ENCODE measurements around the gene MICAL2. TPM values are rescaled to one million over a fixed set of nuclear protein-coding genes. Genes with fewer than 3 reads are reported as not detected.

Gene MICAL2
- total RNA-seq, 1 donor from 2014 or later = 4.4 TPM

DNA sequence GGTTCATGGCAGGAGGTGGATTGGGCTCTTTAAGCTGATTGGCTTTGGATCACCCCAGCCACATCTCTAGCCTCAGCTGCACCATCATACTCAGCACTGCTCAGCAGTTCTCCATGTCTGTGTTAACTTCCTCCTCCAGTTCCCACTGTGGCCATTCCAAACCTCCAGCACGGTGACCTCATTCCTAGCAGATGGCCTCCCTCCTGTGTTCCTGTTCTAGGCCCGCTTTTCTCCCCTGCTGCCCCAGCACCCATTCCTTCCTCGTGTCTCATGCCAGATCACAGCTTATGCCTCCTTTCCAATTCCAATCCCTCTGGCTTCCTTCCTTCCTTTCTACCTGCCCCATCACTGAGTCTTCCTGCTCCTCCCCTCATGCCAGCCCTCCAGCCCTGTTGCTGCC, 96.1 kb downstream of the MICAL2 start:
- H3K27ac Mint-ChIP-seq (ENCODE audit: unreplicated experiment) = no peak overlapping the region
- H3K9me3 Mint-ChIP-seq (ENCODE audit: unreplicated experiment) = peaks cover 3% of the 10 kb centered on the region
- H3K4me3 Mint-ChIP-seq (ENCODE audit: unreplicated experiment) = no peak overlapping the region
- H3K36me3 Mint-ChIP-seq (ENCODE audit: unreplicated experiment) = no peaks in the 10 kb centered on the region
- H3K4me1 Mint-ChIP-seq (ENCODE audit: low read depth, unreplicated experiment) = no peaks in the 10 kb centered on the region
- peaks cover 7% of the 10 kb centered on the region for H3K27me3 Mint-ChIP-seq (ENCODE audit: unreplicated experiment)
- no peak for DNase-seq
- no peak for TF ChIP-seq CTCF (IDR thresholded peaks at IDR 0.05; ENCODE audit: partially characterized antibody, unreplicated experiment)

DNA sequence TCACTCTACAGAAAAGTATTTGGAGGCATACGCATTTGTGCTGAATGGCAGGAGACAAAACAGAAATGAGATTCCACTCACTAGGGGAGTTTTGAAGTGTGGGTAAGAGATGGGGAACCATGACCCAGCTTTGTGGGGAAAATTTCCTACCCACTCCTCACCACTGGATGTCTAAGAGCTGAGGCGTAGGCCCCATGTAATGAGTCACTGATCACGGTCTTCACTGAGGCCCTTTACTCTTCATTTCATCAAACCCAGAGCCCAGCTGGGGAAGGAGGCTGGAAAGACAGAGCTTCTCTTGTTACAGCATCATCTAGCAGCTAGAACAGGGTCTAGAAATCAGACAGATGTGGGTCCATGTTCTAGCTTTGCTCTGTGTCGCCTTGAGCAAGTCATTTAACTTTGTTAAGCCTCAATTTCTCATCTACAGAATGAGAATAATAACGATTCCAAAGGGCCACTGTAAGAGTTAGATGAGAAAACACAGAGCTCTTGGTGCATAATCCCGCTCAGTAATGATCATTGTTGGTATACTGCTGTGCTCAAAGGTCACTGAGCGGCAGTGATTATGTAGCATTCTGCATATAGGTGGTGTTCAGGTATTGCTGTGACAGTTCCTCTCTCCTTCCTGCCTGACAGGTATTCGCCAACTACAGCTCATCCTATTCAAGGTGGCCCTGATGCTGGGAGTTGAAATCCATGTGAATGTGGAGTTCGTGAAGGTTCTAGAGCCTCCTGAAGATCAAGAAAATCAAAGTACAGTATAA, 97.2 kb downstream of the MICAL2 start:
- no peaks in the 10 kb centered on the region for H3K36me3 Mint-ChIP-seq (ENCODE audit: unreplicated experiment)
- H3K9me3 Mint-ChIP-seq (ENCODE audit: unreplicated experiment) = peaks cover 3% of the 10 kb centered on the region
- TF ChIP-seq CTCF (IDR thresholded peaks at IDR 0.05; ENCODE audit: partially characterized antibody, unreplicated experiment) = no peak
- H3K27ac Mint-ChIP-seq (ENCODE audit: unreplicated experiment) = no peak overlapping the region
- peaks cover 7% of the 10 kb centered on the region for H3K27me3 Mint-ChIP-seq (ENCODE audit: unreplicated experiment)
- DNase-seq = no peak
- H3K4me1 Mint-ChIP-seq (ENCODE audit: low read depth, unreplicated experiment) = no peaks in the 10 kb centered on the region
- no peak overlapping the region for H3K4me3 Mint-ChIP-seq (ENCODE audit: unreplicated experiment)

GRCh38 chr11:12209096-12209495, 98.7 kb downstream of the MICAL2 start:
- Mint-ChIP-seq H3K4me1 (ENCODE audit: low read depth, unreplicated experiment) (no peaks in the 10 kb centered on the region), H3K36me3 (ENCODE audit: unreplicated experiment) (no peaks in the 10 kb centered on the region), H3K9me3 (ENCODE audit: unreplicated experiment) (peaks cover 3% of the 10 kb centered on the region), H3K27me3 (ENCODE audit: unreplicated experiment) (peaks cover 8% of the 10 kb centered on the region), H3K27ac (ENCODE audit: unreplicated experiment) (no peak overlapping the region), H3K4me3 (ENCODE audit: unreplicated experiment) (no peak overlapping the region)
- TF ChIP-seq CTCF (IDR thresholded peaks at IDR 0.05; ENCODE audit: partially characterized antibody, unreplicated experiment) = no peak
- no peak for DNase-seq

GRCh38 chr11:12210200-12210599, 99.8 kb downstream of the MICAL2 start:
- H3K4me1 Mint-ChIP-seq (ENCODE audit: low read depth, unreplicated experiment) = peaks cover under 1% of the 10 kb centered on the region
- H3K27ac Mint-ChIP-seq (ENCODE audit: unreplicated experiment) = no peak overlapping the region
- no peak for DNase-seq
- TF ChIP-seq CTCF (IDR thresholded peaks at IDR 0.05; ENCODE audit: partially characterized antibody, unreplicated experiment) = no peak
- H3K27me3 Mint-ChIP-seq (ENCODE audit: unreplicated experiment) = peaks cover 8% of the 10 kb centered on the region
- peaks cover 3% of the 10 kb centered on the region for H3K9me3 Mint-ChIP-seq (ENCODE audit: unreplicated experiment)
- H3K36me3 Mint-ChIP-seq (ENCODE audit: unreplicated experiment) = no peaks in the 10 kb centered on the region
- H3K4me3 Mint-ChIP-seq (ENCODE audit: unreplicated experiment) = no peak overlapping the region

GRCh38 chr11:12211331-12212065, 101.1 kb downstream of the MICAL2 start:
- Mint-ChIP-seq H3K4me1 (ENCODE audit: low read depth, unreplicated experiment) (peaks cover 4% of the 10 kb centered on the region), H3K36me3 (ENCODE audit: unreplicated experiment) (no peaks in the 10 kb centered on the region), H3K4me3 (ENCODE audit: unreplicated experiment) (no peak overlapping the region), H3K9me3 (ENCODE audit: unreplicated experiment) (peaks cover 3% of the 10 kb centered on the region), H3K27me3 (ENCODE audit: unreplicated experiment) (peaks cover 8% of the 10 kb centered on the region), H3K27ac (ENCODE audit: unreplicated experiment) (no peak overlapping the region)
- DNase-seq = no peak
- no peak for TF ChIP-seq CTCF (IDR thresholded peaks at IDR 0.05; ENCODE audit: partially characterized antibody, unreplicated experiment)

Measured in glutamatergic neuron (in vitro differentiated cells).